ENCODE data around the gene NKAIN1.

- TF ChIP-seq CTCF (optimal IDR thresholded peaks at IDR 0.05 in 1 of 3, IDR thresholded peaks at IDR 0.05 in 1 of 3, conservative IDR thresholded peaks at IDR 0.05 in 1 of 3; ENCODE audit: extremely low read depth in 1 of 3, insufficient read depth in 2 of 3, low read length in 3 of 3) (no peak), EZH2 (IDR thresholded peaks at IDR 0.05; ENCODE audit: low read length) (no peak)
Measured at GRCh38 chr1:31159323-31159722, 80.4 kb downstream of the NKAIN1 start.
